ENCODE results near the gene SOX5.

The SOX5 gene

DNA sequence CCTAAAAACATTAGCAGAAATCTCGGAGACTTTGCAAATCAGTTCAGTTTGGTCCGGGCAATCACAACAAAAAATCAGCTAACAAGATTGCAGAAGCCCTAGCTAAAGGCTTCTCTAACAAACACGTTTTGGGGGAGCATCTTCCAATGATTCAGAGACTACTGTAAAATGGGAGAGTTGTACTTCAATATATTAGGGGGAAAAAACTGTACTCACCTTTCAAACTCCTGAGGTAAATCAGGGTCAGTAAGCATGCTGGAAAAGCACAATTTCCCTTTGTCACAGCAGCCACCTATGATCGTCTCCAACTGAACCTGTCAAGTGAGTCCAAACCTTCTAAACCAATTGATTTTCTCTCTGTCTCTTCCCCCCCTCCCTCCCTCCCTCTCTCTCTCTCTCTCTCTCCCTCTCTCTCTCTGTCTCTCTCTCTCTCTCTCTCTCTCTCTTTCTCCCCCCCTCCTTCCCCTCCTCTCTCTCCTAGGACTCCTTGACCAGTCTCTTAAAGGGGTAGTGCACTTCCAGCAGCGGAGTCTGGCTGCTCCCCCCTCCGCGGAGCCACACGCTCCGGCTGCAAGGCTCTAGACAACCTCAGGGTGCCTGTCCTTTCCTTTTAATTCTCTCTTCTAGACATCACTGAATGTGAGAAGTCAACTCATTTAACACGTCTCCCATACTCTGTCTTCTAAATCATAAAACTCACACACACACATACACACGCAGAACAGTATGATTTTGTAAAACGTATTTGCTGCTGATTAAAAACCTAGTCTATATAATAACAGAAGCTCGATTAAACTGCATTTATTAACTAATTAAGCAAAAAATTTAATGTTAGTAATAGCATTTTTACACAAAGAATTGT is at the start of gene SOX5:
Gene SOX5, minus strand, starts transcription at position 323 of the 862 bp plus-strand sequence. Its CDS starts 69 bp downstream, at position 254.
- no peak for DNase-seq

DNA sequence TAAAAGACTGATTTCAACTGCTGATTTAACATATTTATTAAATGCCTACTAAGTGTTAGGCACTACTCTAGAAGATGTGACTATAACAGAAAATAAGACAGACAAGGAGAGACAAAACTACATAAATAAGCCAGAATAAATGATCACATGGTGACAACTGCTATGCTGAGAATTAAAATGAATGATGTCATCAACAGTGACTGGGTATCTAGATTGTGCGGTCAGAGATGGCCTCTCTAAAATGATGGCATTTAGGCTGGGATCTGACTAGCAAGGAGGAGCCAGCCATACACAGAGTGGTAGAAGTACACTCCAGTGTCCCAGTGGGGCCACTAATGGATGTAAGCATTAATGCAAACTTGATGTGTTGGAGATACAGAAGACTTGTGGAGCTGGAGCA is 37.6 kb upstream of the SOX5 start:
- DNase-seq, result no peak

DNA sequence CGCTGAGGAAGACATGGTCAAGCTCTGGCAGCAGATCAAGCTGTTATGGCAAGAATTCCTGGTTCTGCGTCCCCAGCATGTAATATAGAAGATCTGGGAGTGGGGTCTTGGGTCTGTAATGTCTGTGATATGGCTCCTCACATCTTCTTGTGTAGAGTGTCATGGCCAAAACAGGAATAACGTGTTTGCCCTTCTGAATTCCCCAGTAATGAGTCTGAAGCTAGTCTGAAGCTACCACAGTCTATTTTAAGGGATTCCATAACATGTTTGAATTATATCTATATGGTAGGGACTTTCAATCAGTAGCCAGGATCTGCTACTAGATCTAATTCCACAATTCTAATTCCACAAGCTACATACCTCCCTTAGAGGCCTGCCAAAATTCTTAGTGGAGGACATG is 31.4 kb upstream of the SOX5 start:
- DNase-seq, result no peak

GRCh38 chr12:23964812-23965211 is 15.3 kb upstream of the SOX5 start:
- no peak for DNase-seq

- no peak for DNase-seq
Measured at GRCh38 chr12:23959826-23960225, 10.4 kb upstream of the SOX5 start.

GRCh38 chr12:23954332-23954731 is 4.9 kb upstream of the SOX5 start:
- no peak for DNase-seq

- no peak for DNase-seq
Measured at GRCh38 chr12:23952071-23952470, 2.6 kb upstream of the SOX5 start.

GRCh38 chr12:23950775-23951451 is 1.4 kb upstream of the SOX5 start:
- no peak for DNase-seq

DNA sequence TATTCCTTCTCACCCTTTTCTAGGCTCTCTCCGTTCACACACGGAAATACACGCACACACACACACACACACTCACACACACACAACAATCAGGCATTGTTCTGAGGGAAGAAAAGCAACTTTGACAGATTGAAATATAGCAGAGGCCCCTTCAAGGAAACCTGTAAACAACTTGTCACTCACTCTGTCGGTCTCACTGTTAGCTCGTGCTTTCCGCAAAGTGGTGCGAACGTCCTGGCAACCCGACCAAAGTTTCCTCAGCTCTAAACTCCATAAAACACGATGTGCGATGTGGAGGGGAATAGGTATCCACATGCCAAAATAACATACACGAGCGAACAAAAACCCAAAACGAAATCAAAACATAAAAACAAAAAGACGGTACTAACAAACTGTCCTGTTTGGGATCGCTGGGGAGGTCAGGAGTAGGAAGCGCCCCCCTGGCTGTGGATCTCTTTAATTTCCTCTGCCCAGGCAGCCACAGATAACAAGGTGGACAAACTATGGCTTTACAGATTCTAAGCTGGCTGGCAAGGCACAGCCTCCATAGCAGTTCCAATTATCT is 822 bp upstream of the SOX5 start:
- no peak for DNase-seq

- DNase-seq, result no peak
Measured at GRCh38 chr12:23948291-23948690, 1.2 kb downstream of the SOX5 start.

GRCh38 chr12:23947395-23947794 is 2.1 kb downstream of the SOX5 start:
- DNase-seq, result no peak

GRCh38 chr12:23945249-23945648 is 4.2 kb downstream of the SOX5 start:
- DNase-seq, result no peak

DNA sequence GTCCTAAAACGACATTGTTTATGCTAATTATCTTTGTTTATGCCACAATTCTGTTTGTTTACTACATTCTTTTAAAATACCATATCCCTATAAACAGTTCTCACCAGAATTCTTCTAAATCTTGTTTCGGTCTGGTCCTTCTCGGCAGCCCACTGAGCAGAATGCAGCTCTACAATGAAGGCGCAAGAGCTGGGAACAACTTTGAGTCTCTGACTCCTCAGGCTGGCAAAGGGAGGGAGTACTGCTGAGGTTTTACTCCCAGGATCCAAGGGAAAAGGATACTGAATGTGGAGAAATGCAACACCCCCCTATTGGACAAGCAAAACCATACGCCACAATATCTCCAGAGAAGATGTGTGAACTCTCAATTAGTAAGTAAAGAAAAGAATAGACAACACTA is 5.4 kb downstream of the SOX5 start:
- no peak for DNase-seq

DNA sequence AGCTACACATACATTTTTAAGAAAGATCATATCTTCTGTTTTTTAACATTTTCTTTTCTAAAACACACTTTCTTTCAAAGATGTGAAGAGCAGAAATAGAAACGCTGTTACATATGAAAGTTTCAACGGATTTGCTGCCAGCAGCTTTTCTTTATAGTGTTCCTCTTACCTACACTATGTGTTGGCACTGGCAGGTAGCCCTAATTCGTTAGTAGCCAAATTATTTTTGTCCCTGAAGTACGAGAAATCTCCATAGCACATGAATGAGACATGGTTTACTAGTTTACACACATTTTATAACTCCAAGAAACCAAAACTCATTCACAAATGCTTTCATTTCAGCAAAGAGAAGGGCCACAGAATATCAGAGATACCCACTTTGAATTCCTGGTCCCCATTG is 6.6 kb downstream of the SOX5 start:
- no peak for DNase-seq

GRCh38 chr12:23941780-23942179 is 7.7 kb downstream of the SOX5 start:
- no peak for DNase-seq

- no peak for DNase-seq
Measured at GRCh38 chr12:23938422-23938821, 11.0 kb downstream of the SOX5 start.

GRCh38 chr12:23931176-23931575 is 18.3 kb downstream of the SOX5 start:
- DNase-seq, result no peak

DNA sequence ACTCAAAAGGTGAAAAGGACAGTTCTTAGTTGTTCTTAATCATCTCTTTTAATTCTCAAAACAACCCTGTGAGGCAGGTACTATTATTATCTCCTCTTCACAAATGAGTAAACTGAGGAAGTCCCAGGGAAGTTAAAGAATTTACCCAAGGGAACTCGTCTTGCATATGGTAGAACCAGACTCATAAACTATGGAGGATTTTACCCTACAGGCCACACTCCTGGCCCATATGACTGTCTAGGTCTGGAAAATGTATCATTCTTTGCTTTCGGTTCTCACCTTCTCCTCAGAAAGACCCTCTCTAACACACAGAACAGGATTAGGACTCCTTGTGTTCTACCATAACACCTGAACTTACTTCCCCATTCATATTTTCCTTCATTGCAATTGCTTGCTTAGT is 18.9 kb downstream of the SOX5 start:
- DNase-seq, result no peak

- no peak for DNase-seq
Measured at GRCh38 chr12:23929906-23930305, 19.6 kb downstream of the SOX5 start.

DNA sequence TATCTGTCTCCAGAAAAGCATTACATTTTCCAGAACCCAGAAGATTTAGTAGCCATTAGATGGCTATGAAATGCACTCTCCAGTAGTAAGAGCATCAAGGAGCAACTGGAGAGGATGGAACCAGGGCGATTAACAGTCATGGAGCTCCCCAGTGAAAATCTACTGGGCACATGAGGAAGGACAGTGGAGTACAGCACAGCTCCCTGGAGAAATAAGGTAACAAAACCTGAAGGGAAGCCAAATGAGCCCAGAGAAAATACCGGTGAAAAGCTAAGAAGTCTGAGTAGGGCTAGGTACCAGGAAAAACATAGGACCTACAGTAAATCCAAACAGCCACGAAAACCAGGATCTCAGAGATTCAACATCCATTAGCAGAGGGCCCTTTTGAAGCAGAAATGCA is 21.6 kb downstream of the SOX5 start:
- no peak for DNase-seq

DNA sequence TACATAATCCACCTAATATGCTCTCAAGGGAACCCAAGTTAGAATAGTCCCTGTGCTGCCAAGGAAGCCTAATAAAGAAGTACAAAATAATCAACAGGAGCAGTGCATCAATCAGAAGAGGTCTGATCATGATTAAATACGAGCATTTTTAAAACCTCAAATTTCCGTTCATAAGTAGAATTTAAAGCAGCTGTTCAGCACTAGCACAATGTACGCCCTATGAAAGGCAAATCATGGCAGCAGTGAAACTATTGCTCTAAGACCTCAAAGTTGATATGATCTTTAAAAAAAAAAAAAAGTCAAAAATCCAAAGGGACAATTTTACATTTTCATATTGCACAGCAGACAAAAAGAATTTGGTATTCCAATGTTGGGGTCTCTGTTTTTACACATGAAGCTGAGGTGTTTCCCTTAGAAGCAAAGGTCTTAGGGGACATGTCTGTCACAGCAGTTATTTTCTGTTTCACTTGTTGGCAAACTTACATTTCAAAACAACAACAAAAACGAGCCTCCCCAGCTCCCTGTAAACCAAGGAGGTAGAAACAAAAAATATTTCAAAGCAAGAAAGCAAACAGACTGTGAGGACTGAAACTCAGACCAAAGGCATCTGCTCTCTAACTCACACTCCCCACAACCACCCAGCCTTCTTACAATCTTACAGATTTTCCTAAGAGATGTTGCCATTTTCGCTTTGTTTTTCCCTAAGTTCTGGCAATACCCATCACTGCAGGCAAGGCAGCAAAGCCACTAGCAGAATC is 28.2 kb downstream of the SOX5 start:
- DNase-seq, result no peak

- DNase-seq, result no peak
Measured at GRCh38 chr12:23911574-23911973, 37.9 kb downstream of the SOX5 start.

GRCh38 chr12:23909551-23909950 is 39.9 kb downstream of the SOX5 start:
- DNase-seq, result no peak
